Muscle of back (tissue), 11 donors: Measurements from ENCODE around the gene TNFSF9. TPM values are rescaled to one million over a fixed set of nuclear protein-coding genes. Genes with fewer than 3 reads are reported as not detected.
"Not testable (repeated sequence)": the region's sequence is repeated elsewhere in the genome, so short reads cannot be mapped to it uniquely, and the experiment has no call there.

Source experiments
- DNase-seq, 3 donors: peaks; one replicate each; pipeline versions ENCODE4 v3.0.0 to v3.0.0-alpha.2; 2013
- polyA plus RNA-seq, 10 donors: library from polyadenylated mRNA; unstranded; fragments of 120-200 nt; gene quantifications; one replicate each; pipeline ENCODE4 v1.2.1, GENCODE V29; 2013; ENCODE audit not compliant: insufficient read length in 10 of 10

TNFSF9 gene
- polyA plus RNA-seq, 10 donors: 0.28 to 2.8 (median 1.2) TPM

GRCh38 chr19:6568816-6569215 is 38.0 kb downstream of the TNFSF9 start:
- DNase-seq: no peak

GRCh38 chr19:6570764-6571163 is 39.9 kb downstream of the TNFSF9 start:
- no peak for DNase-seq

GRCh38 chr19:6571167-6571566 is 40.3 kb downstream of the TNFSF9 start:
- no peak for DNase-seq

- DNase-seq: peak in 1 of 3 donors; percentile 38
These were observed 41.4 kb downstream of the TNFSF9 start for GRCh38 chr19:6572217-6572616.

GRCh38 chr19:6573350-6573749 is 42.5 kb downstream of the TNFSF9 start:
- no peak for DNase-seq

- no peak for DNase-seq
These were observed 46.1 kb downstream of the TNFSF9 start for GRCh38 chr19:6576869-6577475.

GRCh38 chr19:6577476-6578125 is 46.8 kb downstream of the TNFSF9 start:
- DNase-seq: peak in 1 of 3 donors; percentile 34

- DNase-seq: no peak
These were observed 48.8 kb downstream of the TNFSF9 start for GRCh38 chr19:6579450-6580178.

GRCh38 chr19:6580313-6580712 is 49.5 kb downstream of the TNFSF9 start:
- no peak for DNase-seq

GRCh38 chr19:6582515-6583484 is 52.0 kb downstream of the TNFSF9 start:
- not testable (repeated sequence) for DNase-seq

Other genes starting within 250 kb of the TNFSF9 start
- gene ACER1, start 197.4 kb upstream of the TNFSF9 start, polyA plus RNA-seq: under 1 TPM in 3 of 10 donors, not detected in 7; 0.08 to 0.28 (median 0.11) TPM
- 10 to 100 TPM; 50.6 to 62.3 (median 55.5) TPM for gene CLPP, start 169.5 kb upstream of the TNFSF9 start, polyA plus RNA-seq
- gene ALKBH7, start 158.2 kb upstream of the TNFSF9 start, polyA plus RNA-seq: 100 to 1,000 TPM in 1 of 10 donors, 10 to 100 TPM in 9; 67.5 to 103 (median 75.4) TPM
- 1 to 10 TPM in 4 of 10 donors, under 1 TPM in 6; 0.69 to 1.3 (median 0.94) TPM for gene PSPN, start 155.1 kb upstream of the TNFSF9 start, polyA plus RNA-seq
- 10 to 100 TPM; 39.2 to 77.9 (median 54.0) TPM for gene GTF2F1, start 137.9 kb upstream of the TNFSF9 start, polyA plus RNA-seq
- gene KHSRP, start 106.2 kb upstream of the TNFSF9 start, polyA plus RNA-seq: 100 to 1,000 TPM; 153 to 254 (median 184) TPM
- 1 to 10 TPM in 1 of 10 donors, under 1 TPM in 9; 0.16 to 1.2 (median 0.30) TPM for gene SLC25A41, start 97.3 kb upstream of the TNFSF9 start, polyA plus RNA-seq
- 10 to 100 TPM; 24.8 to 40.0 (median 31.4) TPM for gene SLC25A23, start 71.2 kb upstream of the TNFSF9 start, polyA plus RNA-seq
- 1 to 10 TPM in 2 of 10 donors, under 1 TPM in 2, not detected in 6; 0.22 to 1.2 (median 0.68) TPM for gene CRB3, start 66.8 kb upstream of the TNFSF9 start, polyA plus RNA-seq
- 1 to 10 TPM in 6 of 10 donors, under 1 TPM in 4; 0.39 to 4.3 (median 1.1) TPM for gene DENND1C, start 49.2 kb upstream of the TNFSF9 start, polyA plus RNA-seq
- 1 to 10 TPM in 4 of 10 donors, under 1 TPM in 6; 0.16 to 1.8 (median 0.76) TPM for gene TUBB4A, start 28.7 kb upstream of the TNFSF9 start, polyA plus RNA-seq
- 1 to 10 TPM in 4 of 10 donors, under 1 TPM in 5, not detected in 1; 0.20 to 3.0 (median 0.91) TPM for gene CD70, start 60.1 kb downstream of the TNFSF9 start, polyA plus RNA-seq
- under 1 TPM in 6 of 10 donors, not detected in 4; 0.03 to 0.44 (median 0.16) TPM for gene TNFSF14, start 139.1 kb downstream of the TNFSF9 start, polyA plus RNA-seq
- gene C3, start 189.6 kb downstream of the TNFSF9 start, polyA plus RNA-seq: 10 to 100 TPM in 4 of 10 donors, 1 to 10 TPM in 6; 3.4 to 13.9 (median 8.9) TPM
- gene GPR108, start 206.6 kb downstream of the TNFSF9 start, polyA plus RNA-seq: 10 to 100 TPM; 20.9 to 37.4 (median 27.2) TPM
- 10 to 100 TPM; 39.9 to 67.8 (median 54.8) TPM for gene TRIP10, start 208.7 kb downstream of the TNFSF9 start, polyA plus RNA-seq
- 1 to 10 TPM in 3 of 10 donors, under 1 TPM in 7; 0.42 to 2.1 (median 0.86) TPM for gene SH2D3A, start 236.4 kb downstream of the TNFSF9 start, polyA plus RNA-seq
- gene VAV1, start 241.7 kb downstream of the TNFSF9 start, polyA plus RNA-seq: 1 to 10 TPM; 1.6 to 4.8 (median 2.5) TPM